GM12878 (cell line): ENCODE data around the gene FARS2. TPM values are rescaled to one million over a fixed set of nuclear protein-coding genes. Genes with fewer than 3 reads are reported as not detected.

Source experiments
- ATAC-seq: fragments of 200-7000 bp; cut with Tn5 transposase; 3 replicates; pipeline ENCODE4 v1.9.1; 2020; ENCODE audit warnings: mild to moderate bottlenecking, moderate library complexity
- BruUV-seq: library from RNA; stranded (reverse); fragments of 400-500 nt; replicated peaks from 2 replicates; lab custom pipeline; 2021; lab: Mats Ljungman, UMichigan
- CTCF ChIA-PET: fragments of 300-600 bp; sonication (Branson Sonifier 250); formaldehyde crosslinking; extraction: SDS; loops from one replicate; lab custom pipeline; 2021; ENCODE audit warnings: inconsistent platforms; lab: Yijun Ruan, JAX
- POLR2A ChIA-PET: fragments of 350-600 bp; formaldehyde crosslinking; extraction: SDS; loops from one replicate; lab custom pipeline; 2021; ENCODE audit warnings: inconsistent platforms; lab: Charles Lee
- RAD21 ChIA-PET: fragments of 300-600 bp; sonication (Branson Sonifier 250); formaldehyde crosslinking; loops from one replicate; lab custom pipeline; 2023; ENCODE audit warnings: antibody characterized with exemption; ENCODE audit not compliant: unreplicated experiment; lab: Charles Lee
- SMC1A ChIA-PET: fragments of 300-600 bp; sonication (Branson Sonifier 250); formaldehyde crosslinking; loops from one replicate; lab custom pipeline; 2023; ENCODE audit not compliant: unreplicated experiment, uncharacterized antibody; lab: Charles Lee
- DNase-seq: peaks from one replicate; pipeline ENCODE4 v3.0.0-alpha.2; 2011; ENCODE audit warnings: low read depth, low spot score
- FAIRE-seq: peaks from 3 replicates; lab custom pipeline; 2011; peaks lifted over from hg19 to GRCh38; lab: Jason Lieb, UNC
- H2AFZ ChIP-seq: 2 replicates; pipeline ENCODE4 v1.6.0; 2011; ENCODE audit warnings: low read depth, low read length, control low read depth; ENCODE audit not compliant: control insufficient read depth
- H3K27ac ChIP-seq: 2 replicates; pipeline ENCODE4 v1.5.1; 2011; ENCODE audit warnings: control low read depth; ENCODE audit not compliant: control insufficient read depth, insufficient read depth
- H3K27me3 ChIP-seq, 2 experiments: replicated peaks in 1 of 2; 2 replicates each; pipeline versions ENCODE4 v1.6.0 to v1.6.1; 2011; ENCODE audit warnings: low read length in 1 of 2; ENCODE audit not compliant: control insufficient read depth in 2 of 2, insufficient read depth in 2 of 2
- H3K36me3 ChIP-seq, 2 experiments: 2 replicates each; pipeline ENCODE4 v1.5.1; 2011; ENCODE audit warnings: low read length in 1 of 2; ENCODE audit not compliant: control insufficient read depth in 2 of 2, insufficient read depth in 2 of 2
- H3K4me1 ChIP-seq: 2 replicates; pipeline ENCODE4 v1.6.1; 2011; ENCODE audit warnings: mild to moderate bottlenecking, low read length, moderate library complexity, mixed read lengths; ENCODE audit not compliant: control insufficient read depth, insufficient read depth
- H3K4me2 ChIP-seq: 2 replicates; pipeline ENCODE4 v1.6.0; 2011; ENCODE audit warnings: control low read depth; ENCODE audit not compliant: control insufficient read depth, insufficient read depth
- H3K4me3 ChIP-seq: fragments of 200-600 bp; sonication (generic); 2 replicates; pipeline ENCODE4 v1.5.1; 2016
- H3K79me2 ChIP-seq: 2 replicates; pipeline ENCODE4 v1.6.0; 2011; ENCODE audit warnings: low read length; ENCODE audit not compliant: control insufficient read depth, insufficient read depth
- H3K9ac ChIP-seq: 2 replicates; pipeline ENCODE4 v1.8.0; 2011; ENCODE audit warnings: low read length, control low read depth, mixed read lengths; ENCODE audit not compliant: control insufficient read depth, insufficient read depth
- H3K9me3 ChIP-seq: replicated peaks from 3 replicates; pipeline ENCODE4 v1.5.1; 2011; ENCODE audit warnings: mild to moderate bottlenecking, low read length; ENCODE audit not compliant: control insufficient read depth, insufficient read depth
- H4K20me1 ChIP-seq: 2 replicates; pipeline ENCODE4 v1.6.0; 2011; ENCODE audit not compliant: control insufficient read depth, insufficient read depth
- ESRRA ChIP-seq: IDR thresholded peaks from 2 replicates; pipeline ENCODE4 v1.6.1; 2012; ENCODE audit warnings: mild to moderate bottlenecking, low read length, improper control_type of control experiment
- EZH2 ChIP-seq: IDR thresholded peaks from 2 replicates; pipeline ENCODE4 v1.6.1; 2012; ENCODE audit warnings: low read depth, mild to moderate bottlenecking, control low read depth, inconsistent platforms, low read length, borderline replicate concordance; ENCODE audit not compliant: control insufficient read depth
- NBN ChIP-seq: fragments of 450-650 bp; IDR thresholded peaks from 2 replicates; pipeline ENCODE4 v1.6.1; 2016
- NKRF ChIP-seq: fragments of 450-650 bp; conservative IDR thresholded peaks from 2 replicates; pipeline ENCODE4 v1.6.1; 2017; ENCODE audit warnings: mild to moderate bottlenecking, moderate library complexity
- PBX3 ChIP-seq: IDR thresholded peaks from 2 replicates; pipeline ENCODE4 v1.6.1; 2011; ENCODE audit warnings: mild to moderate bottlenecking, low read depth, low read length, moderate library complexity; ENCODE audit not compliant: insufficient replicate concordance
- PKNOX1 ChIP-seq: fragments of 450-650 bp; IDR thresholded peaks from 2 replicates; pipeline ENCODE4 v1.6.1; 2016; ENCODE audit warnings: mild to moderate bottlenecking
- POLR2A ChIP-seq: IDR thresholded peaks from 2 replicates; pipeline ENCODE4 v1.6.1; 2011; ENCODE audit warnings: low read depth, mild to moderate bottlenecking, low read length
- TAF1 ChIP-seq: IDR thresholded peaks from 2 replicates; pipeline ENCODE4 v1.6.1; 2011; ENCODE audit warnings: mild to moderate bottlenecking, low read depth, low read length, borderline replicate concordance
- WGBS: methylation state at CpG from one replicate; pipeline ENCODE4 v1.1.6; 2016; ENCODE audit warnings: low lambda C conversion rate; ENCODE audit not compliant: insufficient replicate concordance, insufficient coverage; ENCODE audit errors: missing lambda C conversion rate; 5-methylcytosine and 5-hydroxymethylcytosine counted together
- in situ Hi-C: fragments of 300-500 bp; cut with MboI; formaldehyde crosslinking; loops from 9 replicates; pipeline ENCODE4 v1.14.3; 2018; ENCODE audit warnings: mixed read lengths
- intact Hi-C: fragments of 100-400 bp; cut with micrococcal nuclease; formaldehyde crosslinking; loops from one replicate; pipeline ENCODE4 v1.14.2; 2022; ENCODE audit not compliant: unreplicated experiment
- polyA plus RNA-seq, 11 experiments: library from polyadenylated mRNA; depleted of rRNA in 4 of 11; unstranded in 6 of 11; stranded (reverse) in 5 of 11; fragments of >200 nt; fragmentation: Nextera tagmentation in 4 of 11; fragmentation: Illumina TruSeq in 1 of 11; extraction: Ambion mirVana in 4 of 11; extraction: Trizol in 1 of 11; gene quantifications; 1 replicate in 1 of 11; 2 replicates in 10 of 11; pipeline versions ENCODE4 v1.2.1 to v1.2.3, GENCODE V29; 2011 to 2016; ENCODE audit warnings: inconsistent platforms in 2 of 11, missing spikeins in 2 of 11, low read depth in 1 of 11
- total RNA-seq, 4 experiments: library from RNA; depleted of rRNA in 3 of 4; stranded (reverse); fragments of >200 nt in 3 of 4; fragmentation: Illumina TruSeq in 1 of 4; extraction: Trizol in 1 of 4; gene quantifications; 2 replicates each; pipeline versions ENCODE4 v1.2.1 to v1.2.3, GENCODE V29; 2013 to 2021
- TF ChIP-seq, protein P1 (sequence below): fragments of 450-650 bp; formaldehyde crosslinking; IDR thresholded peaks from 2 replicates; pipeline ENCODE4 v1.4.0; 2020; ENCODE audit warnings: mild to moderate bottlenecking, moderate library complexity

The FARS2 gene
- total and polyA plus RNA-seq, 10 of the 15 experiments (the other 5 are each of a cell fraction or from before 2014, with no cell fraction given) = 16.8 to 46.7 (median 25.6) TPM

GRCh38 chr6:5619249-5619648 is 357.9 kb downstream of the FARS2 start:
- peak; percentile 78 for ATAC-seq
- no peaks in the 10 kb centered on the region for H3K79me2 ChIP-seq
- ChIA-PET CTCF (no interaction called here), POLR2A (no interaction called here), SMC1A (interaction anchor here (1.2 kb wide), 1 partner anchor 9 kb away, joined by 3 read pairs; no protein-coding TSS in a partner anchor), RAD21 (no interaction called here)
- peak overlapping the region; percentile 36; the same call in 1 of the 2 replicates for H3K4me2 ChIP-seq
- DNase-seq = peak; percentile 17
- no TSS peak for BruUV-seq
- H3K27ac ChIP-seq = peak overlapping the region; percentile 27; the same call in 1 of the 2 replicates
- no peaks in the 10 kb centered on the region for H3K27me3 ChIP-seq
- peaks cover 4% of the 10 kb centered on the region; the same call in 1 of the 2 replicates for H3K4me1 ChIP-seq
- WGBS = 0% methylated on average over 3 of the region's 3 CpGs
- no peaks in the 10 kb centered on the region for H4K20me1 ChIP-seq
- peak overlapping the region; percentile 5; the same call in 1 of the 2 replicates for H3K9ac ChIP-seq
- FAIRE-seq = no peak
- intact Hi-C loops = no loop called here
- no peak overlapping the region for H3K4me3 ChIP-seq
- no peaks in the 10 kb centered on the region for H3K36me3 ChIP-seq
- in situ Hi-C loops = no loop called here
- TF ChIP-seq PKNOX1 (peak; percentile 88), EZH2 (no peak), PBX3 (peak; percentile 77), POLR2A (peak; percentile 67; the same call in 1 of the 2 replicates), ESRRA (no peak), NBN (no peak), NKRF (no peak), TAF1 (0 out of 2 replicates have a peak, but pooled peaks have one; percentile 26)
- TF ChIP-seq, protein P1, sequence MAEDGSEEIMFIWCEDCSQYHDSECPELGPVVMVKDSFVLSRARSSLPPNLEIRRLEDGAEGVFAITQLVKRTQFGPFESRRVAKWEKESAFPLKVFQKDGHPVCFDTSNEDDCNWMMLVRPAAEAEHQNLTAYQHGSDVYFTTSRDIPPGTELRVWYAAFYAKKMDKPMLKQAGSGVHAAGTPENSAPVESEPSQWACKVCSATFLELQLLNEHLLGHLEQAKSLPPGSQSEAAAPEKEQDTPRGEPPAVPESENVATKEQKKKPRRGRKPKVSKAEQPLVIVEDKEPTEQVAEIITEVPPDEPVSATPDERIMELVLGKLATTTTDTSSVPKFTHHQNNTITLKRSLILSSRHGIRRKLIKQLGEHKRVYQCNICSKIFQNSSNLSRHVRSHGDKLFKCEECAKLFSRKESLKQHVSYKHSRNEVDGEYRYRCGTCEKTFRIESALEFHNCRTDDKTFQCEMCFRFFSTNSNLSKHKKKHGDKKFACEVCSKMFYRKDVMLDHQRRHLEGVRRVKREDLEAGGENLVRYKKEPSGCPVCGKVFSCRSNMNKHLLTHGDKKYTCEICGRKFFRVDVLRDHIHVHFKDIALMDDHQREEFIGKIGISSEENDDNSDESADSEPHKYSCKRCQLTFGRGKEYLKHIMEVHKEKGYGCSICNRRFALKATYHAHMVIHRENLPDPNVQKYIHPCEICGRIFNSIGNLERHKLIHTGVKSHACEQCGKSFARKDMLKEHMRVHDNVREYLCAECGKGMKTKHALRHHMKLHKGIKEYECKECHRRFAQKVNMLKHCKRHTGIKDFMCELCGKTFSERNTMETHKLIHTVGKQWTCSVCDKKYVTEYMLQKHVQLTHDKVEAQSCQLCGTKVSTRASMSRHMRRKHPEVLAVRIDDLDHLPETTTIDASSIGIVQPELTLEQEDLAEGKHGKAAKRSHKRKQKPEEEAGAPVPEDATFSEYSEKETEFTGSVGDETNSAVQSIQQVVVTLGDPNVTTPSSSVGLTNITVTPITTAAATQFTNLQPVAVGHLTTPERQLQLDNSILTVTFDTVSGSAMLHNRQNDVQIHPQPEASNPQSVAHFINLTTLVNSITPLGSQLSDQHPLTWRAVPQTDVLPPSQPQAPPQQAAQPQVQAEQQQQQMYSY (CRISPR knock-in tag) = no peak
- no peaks in the 10 kb centered on the region for H3K9me3 ChIP-seq
- H2AFZ ChIP-seq = peak overlapping the region; percentile 73
